GM18517 (cell line): ENCODE results near the gene ALOX5.
A peak's percentile ranks its signal among the peaks of the same experiment; 100 is the strongest.
"Not testable (repeated sequence)": the region's sequence is repeated elsewhere in the genome, so short reads cannot be mapped to it uniquely, and the experiment has no call there.

ENCODE experiments used
- ATAC-seq: cut with Tn5 transposase; IDR thresholded peaks from one replicate; pipeline ENCODE4 v1.9.1; 2021; ENCODE audit warnings: mild to moderate bottlenecking, moderate library complexity; ENCODE audit not compliant: unreplicated experiment

Gene ALOX5

GRCh38 chr10:45373003-45373575 lies 927 bp upstream of the ALOX5 start:
- ATAC-seq: peak; percentile 14

- ATAC-seq: peak; percentile 35
These were observed 485 bp downstream of the ALOX5 start for GRCh38 chr10:45374350-45375052.

- no peak for ATAC-seq
These were observed 1.1 kb downstream of the ALOX5 start for GRCh38 chr10:45375101-45375500.

- ATAC-seq: no peak
These were observed 1.8 kb downstream of the ALOX5 start for GRCh38 chr10:45375716-45376231.

- no peak for ATAC-seq
These were observed 2.4 kb downstream of the ALOX5 start for GRCh38 chr10:45376371-45376801.

GRCh38 chr10:45377321-45377720 lies 3.3 kb downstream of the ALOX5 start:
- no peak for ATAC-seq

- ATAC-seq: no peak
These were observed 3.8 kb downstream of the ALOX5 start for GRCh38 chr10:45377858-45378257.

- ATAC-seq: no peak
These were observed 5.1 kb downstream of the ALOX5 start for GRCh38 chr10:45378914-45379726.

- ATAC-seq: no peak
These were observed 6.0 kb downstream of the ALOX5 start for GRCh38 chr10:45379891-45380540.

- no peak for ATAC-seq
These were observed 7.0 kb downstream of the ALOX5 start for GRCh38 chr10:45380903-45381620.

GRCh38 chr10:45382591-45382990 lies 8.6 kb downstream of the ALOX5 start:
- no peak for ATAC-seq

- no peak for ATAC-seq
These were observed 9.8 kb downstream of the ALOX5 start for GRCh38 chr10:45383682-45384330.

GRCh38 chr10:45386657-45387056 lies 12.6 kb downstream of the ALOX5 start:
- ATAC-seq: no peak

- no peak for ATAC-seq
These were observed 13.3 kb downstream of the ALOX5 start for GRCh38 chr10:45387096-45387893.

- not testable (repeated sequence) for ATAC-seq
These were observed 15.7 kb downstream of the ALOX5 start for GRCh38 chr10:45389671-45390070.

- ATAC-seq: not testable (repeated sequence)
These were observed 17.6 kb downstream of the ALOX5 start for GRCh38 chr10:45391636-45392035.

- no peak for ATAC-seq
These were observed 21.5 kb downstream of the ALOX5 start for GRCh38 chr10:45395554-45395953.

GRCh38 chr10:45398595-45398994 lies 24.6 kb downstream of the ALOX5 start:
- ATAC-seq: no peak

GRCh38 chr10:45399113-45399512 lies 25.1 kb downstream of the ALOX5 start:
- ATAC-seq: no peak
